ENCODE measurements around the gene RIPOR3.
"Not testable (repeated sequence)": the region's sequence is repeated elsewhere in the genome, so short reads cannot be mapped to it uniquely, and the experiment has no call there.

- TF ChIP-seq CTCF, EP300, POLR2AphosphoS5 (IDR thresholded peaks at IDR 0.05): not testable (repeated sequence)
These were observed 6.9 kb upstream of the RIPOR3 start for GRCh38 chr20:50698255-50698654.
